ENCODE data around the gene TMEM54.

Gene TMEM54, protein sequence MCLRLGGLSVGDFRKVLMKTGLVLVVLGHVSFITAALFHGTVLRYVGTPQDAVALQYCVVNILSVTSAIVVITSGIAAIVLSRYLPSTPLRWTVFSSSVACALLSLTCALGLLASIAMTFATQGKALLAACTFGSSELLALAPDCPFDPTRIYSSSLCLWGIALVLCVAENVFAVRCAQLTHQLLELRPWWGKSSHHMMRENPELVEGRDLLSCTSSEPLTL

GRCh38 chr1:32900956-32901822 lies at the start of gene TMEM54:
Gene TMEM54 (minus strand): TSS chr1:32901389. CDS start chr1:32901238, 151 bp downstream.
- no peak for DNase-seq

GRCh38 chr1:32949519-32949918 lies 48.3 kb upstream of the TMEM54 start:
- DNase-seq = no peak

GRCh38 chr1:32948905-32949304 lies 47.7 kb upstream of the TMEM54 start:
- no peak for DNase-seq

GRCh38 chr1:32948390-32948722 lies 47.2 kb upstream of the TMEM54 start:
- DNase-seq = no peak

DNA sequence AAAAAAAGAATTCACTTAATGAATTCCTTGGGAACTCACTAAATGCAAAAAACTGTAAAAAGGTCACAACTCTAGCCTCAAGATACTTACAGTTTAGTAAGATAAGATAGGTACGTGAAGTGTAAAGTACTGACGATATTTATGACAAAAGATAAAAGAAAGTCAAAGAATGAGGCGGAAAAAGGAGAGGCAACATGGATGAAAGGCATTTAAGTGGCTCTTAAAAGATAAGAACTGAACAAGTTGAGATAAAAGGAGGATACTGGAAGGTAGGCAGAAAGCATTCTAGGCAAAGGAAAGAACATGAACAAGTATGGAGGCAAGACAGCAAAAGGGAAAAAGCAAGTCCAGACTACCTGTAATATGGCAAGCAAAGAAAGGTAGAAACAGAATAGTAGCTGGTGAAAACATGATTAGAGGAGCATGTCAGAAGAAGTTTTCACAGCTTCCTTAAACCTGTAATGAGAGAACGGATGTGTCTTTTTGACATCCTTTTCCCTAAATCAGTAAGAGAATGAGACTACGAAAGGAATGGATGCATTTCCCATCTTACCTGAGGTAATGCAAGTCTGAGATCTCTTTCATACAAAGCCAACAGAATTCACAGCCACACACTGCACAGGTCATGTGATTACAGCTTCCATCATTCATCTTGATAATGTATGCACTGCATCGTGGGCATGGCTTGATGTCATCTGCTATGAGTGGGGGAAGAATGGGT lies 46.6 kb upstream of the TMEM54 start:
- no peak for DNase-seq

DNA sequence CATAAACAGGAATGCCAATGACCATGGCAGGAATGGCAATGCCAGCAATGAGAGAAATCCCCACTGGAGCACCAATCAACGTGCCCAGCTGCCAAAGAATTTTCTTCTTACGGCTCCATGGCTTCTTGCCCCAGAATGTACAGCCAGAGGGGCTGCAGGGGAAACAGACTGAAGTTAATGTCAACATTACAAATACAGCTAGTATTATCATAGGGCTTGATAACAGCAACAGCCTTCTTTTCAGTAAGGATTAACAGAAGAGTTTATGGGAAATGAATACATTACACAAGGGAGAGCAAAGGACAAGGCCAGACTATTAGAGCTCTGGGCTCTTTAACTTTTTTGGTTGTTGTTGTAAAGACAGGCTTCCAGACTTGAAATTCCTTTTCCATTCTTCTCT lies 45.2 kb upstream of the TMEM54 start:
- no peak for DNase-seq

DNA sequence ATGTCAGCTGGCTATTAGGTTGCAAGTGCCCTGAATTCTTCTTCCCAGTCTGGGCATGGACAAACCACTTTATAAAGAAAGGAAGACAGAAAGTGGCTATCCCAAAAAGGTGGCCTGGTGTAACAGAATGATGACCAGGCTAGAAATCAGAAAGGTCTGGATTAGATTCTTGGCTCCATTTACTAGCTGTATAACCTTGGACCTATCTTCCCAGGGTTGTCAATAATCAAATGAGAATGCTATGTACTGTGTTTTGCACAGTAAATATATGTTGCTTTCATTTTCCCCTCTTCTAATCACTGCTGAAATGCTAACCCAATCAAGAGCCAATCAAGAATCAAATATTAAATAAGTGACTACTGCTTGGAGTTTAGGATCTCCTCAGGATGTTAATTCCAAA lies 43.0 kb upstream of the TMEM54 start:
- no peak for DNase-seq

DNA sequence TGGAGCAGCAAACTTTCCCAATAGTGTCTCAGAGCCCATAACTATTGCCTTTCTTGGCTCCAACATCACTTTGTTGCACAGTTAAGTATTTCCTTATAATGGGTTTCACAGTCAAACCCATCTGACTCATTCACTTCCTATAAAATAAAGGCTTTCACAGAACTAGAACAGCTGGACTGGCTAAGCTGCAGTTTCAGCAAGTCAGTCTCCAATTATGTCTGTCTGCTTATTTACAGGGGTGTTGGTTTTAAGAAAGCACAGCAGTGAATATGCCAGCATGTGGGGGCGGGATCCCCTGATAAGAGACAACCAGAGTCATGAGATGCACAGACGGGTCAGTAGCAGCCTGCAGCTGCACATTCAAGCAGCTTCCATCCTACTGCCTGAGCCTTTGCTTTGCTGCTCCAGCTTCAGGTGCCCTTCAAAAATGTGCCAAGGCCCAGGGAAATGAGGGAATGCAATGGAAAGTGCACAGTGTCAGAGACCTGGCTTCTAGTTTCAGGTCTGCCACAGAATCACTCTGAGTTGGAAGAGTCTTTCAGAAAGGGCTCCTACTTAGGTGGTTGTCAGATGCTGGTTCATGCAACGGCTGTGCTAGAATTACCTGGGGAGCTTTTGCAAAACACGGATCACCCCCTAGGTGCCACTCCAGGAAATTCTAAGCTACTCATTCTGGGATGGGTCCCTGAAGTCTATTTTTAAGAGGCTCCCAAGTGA lies 38.6 kb upstream of the TMEM54 start:
- peak; percentile 8 for DNase-seq

- DNase-seq = no peak
Measured at GRCh38 chr1:32937061-32937460, 35.9 kb upstream of the TMEM54 start.

- no peak for DNase-seq
Measured at GRCh38 chr1:32934535-32934934, 33.3 kb upstream of the TMEM54 start.

- DNase-seq = no peak
Measured at GRCh38 chr1:32933742-32934322, 32.6 kb upstream of the TMEM54 start.

- DNase-seq = no peak
Measured at GRCh38 chr1:32931760-32932159, 30.6 kb upstream of the TMEM54 start.

GRCh38 chr1:32929366-32929765 lies 28.2 kb upstream of the TMEM54 start:
- no peak for DNase-seq

DNA sequence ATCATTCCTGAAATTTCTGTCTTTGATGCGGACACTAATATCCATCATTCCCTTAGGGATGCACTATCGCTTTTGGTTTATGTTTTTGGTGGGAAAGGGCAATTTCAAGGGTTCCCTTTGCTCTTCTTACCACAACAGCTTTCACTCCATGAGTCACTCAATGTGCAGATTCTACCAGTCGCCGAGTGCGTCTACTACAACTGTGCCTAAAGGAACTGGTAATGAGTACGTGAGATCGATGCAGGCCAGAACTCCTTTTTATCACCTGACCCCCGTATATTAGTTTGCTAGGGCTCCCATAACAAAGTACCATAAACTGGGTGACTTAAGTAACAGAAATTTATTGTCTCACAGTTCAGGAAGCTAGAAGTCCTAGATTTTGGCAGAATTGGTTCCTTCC lies 27.5 kb upstream of the TMEM54 start:
- no peak for DNase-seq

DNA sequence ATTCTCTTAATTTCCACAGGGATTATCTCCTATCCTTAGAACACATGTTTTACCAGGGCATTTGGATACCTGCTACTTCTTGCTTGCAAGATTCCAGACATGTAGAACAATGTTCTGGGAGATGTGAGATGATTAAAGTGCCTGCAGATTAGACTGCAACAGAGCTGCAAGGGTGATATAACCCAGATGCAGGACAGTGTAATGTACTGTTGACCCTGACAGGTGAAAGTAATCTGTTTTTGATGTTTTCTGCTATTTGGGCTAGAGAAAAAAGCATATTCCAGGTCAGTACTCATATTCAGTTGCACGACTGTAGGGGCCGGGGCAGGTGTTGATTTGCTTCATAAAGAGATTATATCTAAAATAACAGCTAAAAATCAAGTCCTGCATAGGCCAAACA lies 27.1 kb upstream of the TMEM54 start:
- DNase-seq = no peak

DNA sequence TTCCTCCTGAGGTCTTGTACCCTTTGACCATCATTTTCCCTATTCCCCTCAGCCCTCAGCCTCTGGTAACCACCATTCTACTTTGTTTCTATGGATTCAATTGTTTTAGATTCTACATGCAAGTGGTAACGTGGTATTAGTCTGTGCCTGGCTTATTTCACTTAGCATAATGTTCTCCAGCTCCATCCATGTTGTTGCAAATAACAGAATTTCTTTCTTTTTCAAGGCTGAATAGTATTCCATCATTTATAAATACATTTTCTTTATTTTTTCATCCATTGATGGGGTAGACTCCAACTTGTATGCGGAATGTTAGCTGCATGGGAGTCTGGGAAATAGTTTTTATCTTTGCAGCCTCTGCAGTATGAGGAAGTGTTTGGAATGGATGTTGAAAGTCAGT lies 26.3 kb upstream of the TMEM54 start:
- no peak for DNase-seq

- no peak for DNase-seq
Measured at GRCh38 chr1:32926562-32926961, 25.4 kb upstream of the TMEM54 start.

DNA sequence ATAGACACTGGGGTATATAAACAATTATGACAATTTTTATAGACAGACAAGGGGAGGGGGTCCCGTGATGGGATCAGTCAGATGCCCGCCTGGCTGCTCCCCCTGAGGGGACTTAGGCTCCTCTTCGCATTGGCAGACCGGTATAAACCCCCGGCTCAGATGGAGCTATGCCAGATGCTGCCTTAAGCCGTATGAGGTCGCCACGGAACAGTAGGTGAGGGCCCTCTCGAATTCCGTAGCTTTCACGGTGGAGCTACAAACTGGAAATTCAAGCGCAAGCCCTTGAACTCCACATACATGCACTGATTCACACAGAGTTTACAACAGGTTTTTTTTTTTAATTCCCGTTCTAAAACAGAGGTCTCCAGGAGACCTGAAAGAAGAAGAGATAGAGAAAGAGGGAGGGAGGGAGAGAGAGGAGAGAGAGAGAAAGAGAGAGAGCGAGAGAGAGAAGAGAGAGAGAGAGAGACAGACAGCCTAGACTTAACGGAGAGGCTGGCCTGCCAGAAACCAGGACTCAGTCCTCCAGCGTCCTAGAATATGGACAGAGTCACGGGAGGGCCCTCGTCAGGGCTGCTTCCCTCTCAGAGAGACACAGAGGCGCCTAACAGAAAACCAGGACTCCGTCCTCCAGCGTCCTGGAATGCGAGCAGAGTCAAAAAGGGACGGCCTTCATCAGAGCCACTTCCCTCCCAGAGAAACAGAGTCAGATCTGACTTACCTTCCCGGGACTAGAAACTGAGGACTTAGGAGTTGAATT lies 24.4 kb upstream of the TMEM54 start:
- DNase-seq = no peak

GRCh38 chr1:32924881-32925344 lies 23.7 kb upstream of the TMEM54 start:
- DNase-seq = no peak

- no peak for DNase-seq
Measured at GRCh38 chr1:32920833-32921232, 19.6 kb upstream of the TMEM54 start.

- DNase-seq = no peak
Measured at GRCh38 chr1:32919811-32920733, 18.9 kb upstream of the TMEM54 start.
